Lower leg skin (tissue), 4 donors: ENCODE data around the gene ST3GAL5. TPM values are rescaled to one million over a fixed set of nuclear protein-coding genes. Genes with fewer than 3 reads are reported as not detected.

Experiments used
- DNase-seq, 2 donors: peaks; one replicate each; pipeline ENCODE4 v3.0.0-alpha.2; 2019; ENCODE audit warnings: low spot score in 2 of 2
- H3K4me3 ChIP-seq: fragments of 200-600 bp; sonication (generic); 2 replicates; pipeline ENCODE4 v1.5.1; 2017; ENCODE audit warnings: mild to moderate bottlenecking, low read depth; ENCODE audit not compliant: poor library complexity, severe bottlenecking
- POLR2A ChIP-seq, 2 donors: fragments of 450-650 bp; IDR thresholded peaks; one replicate each; pipeline ENCODE4 v1.6.1; 2016 to 2017; ENCODE audit warnings: antibody characterized with exemption in 2 of 2, mild to moderate bottlenecking in 1 of 2, moderate library complexity in 1 of 2
- WGBS, 2 donors: methylation state at CpG; one replicate each; pipeline ENCODE4 v1.1.5; 2018; 5-methylcytosine and 5-hydroxymethylcytosine counted together
- intact Hi-C: fragments of 100-400 bp; cut with DNase I; formaldehyde crosslinking; loops from one replicate; pipeline ENCODE4 v1.15.0; 2023; ENCODE audit warnings: low total_unique reads
- total RNA-seq, 4 donors: library from RNA; depleted of rRNA; stranded (reverse); fragments of >200 nt; gene quantifications; one replicate each; pipeline ENCODE4 v1.1.0, GENCODE V29; 2016
- TF ChIP-seq, protein P1 (sequence below), 3 donors: fragments of 450-650 bp; IDR thresholded peaks; one replicate each; pipeline ENCODE4 v1.5.1; 2016; ENCODE audit warnings: antibody characterized with exemption in 3 of 3, mild to moderate bottlenecking in 3 of 3, moderate library complexity in 2 of 3

ST3GAL5 gene
- total RNA-seq, 4 donors from 2014 or later = 6.9 to 8.6 (median 8.1) TPM

DNA sequence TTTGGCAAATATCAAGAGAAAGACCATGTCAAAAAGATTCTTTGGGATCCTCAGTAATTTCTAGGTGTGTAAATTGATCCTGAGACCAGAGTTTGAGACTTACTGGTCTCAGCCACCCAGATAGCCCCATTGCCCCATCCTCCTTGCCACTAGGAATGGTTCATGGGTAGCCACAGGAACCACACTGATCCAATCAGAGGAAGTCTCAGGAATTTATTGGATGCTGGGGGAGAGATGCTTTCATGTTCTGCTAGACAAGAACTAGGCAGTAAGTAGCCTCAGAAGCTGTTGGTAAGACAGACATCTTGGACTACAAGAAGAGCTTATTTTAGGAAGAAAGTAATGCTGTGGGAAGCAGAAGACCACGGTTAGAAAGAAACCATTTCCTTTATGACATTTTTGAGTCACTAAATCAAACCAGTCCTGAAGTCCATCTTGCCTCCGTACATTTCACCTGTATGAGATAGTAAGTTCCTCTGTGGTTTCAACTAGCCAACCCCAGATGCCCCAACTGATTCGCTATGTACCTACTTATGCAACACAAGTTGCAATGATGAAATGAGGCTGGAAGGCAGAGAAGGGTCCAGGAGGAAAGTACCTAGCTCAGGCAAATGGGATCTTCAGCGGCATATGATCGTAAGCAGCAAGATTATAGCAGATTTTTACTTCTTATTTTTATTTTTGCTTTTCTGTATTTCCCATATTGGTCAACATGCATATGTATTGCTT, 3.6 kb upstream of the ST3GAL5 start:
- no peak overlapping the region for H3K4me3 ChIP-seq
- DNase-seq = no peak
- TF ChIP-seq, protein P1, sequence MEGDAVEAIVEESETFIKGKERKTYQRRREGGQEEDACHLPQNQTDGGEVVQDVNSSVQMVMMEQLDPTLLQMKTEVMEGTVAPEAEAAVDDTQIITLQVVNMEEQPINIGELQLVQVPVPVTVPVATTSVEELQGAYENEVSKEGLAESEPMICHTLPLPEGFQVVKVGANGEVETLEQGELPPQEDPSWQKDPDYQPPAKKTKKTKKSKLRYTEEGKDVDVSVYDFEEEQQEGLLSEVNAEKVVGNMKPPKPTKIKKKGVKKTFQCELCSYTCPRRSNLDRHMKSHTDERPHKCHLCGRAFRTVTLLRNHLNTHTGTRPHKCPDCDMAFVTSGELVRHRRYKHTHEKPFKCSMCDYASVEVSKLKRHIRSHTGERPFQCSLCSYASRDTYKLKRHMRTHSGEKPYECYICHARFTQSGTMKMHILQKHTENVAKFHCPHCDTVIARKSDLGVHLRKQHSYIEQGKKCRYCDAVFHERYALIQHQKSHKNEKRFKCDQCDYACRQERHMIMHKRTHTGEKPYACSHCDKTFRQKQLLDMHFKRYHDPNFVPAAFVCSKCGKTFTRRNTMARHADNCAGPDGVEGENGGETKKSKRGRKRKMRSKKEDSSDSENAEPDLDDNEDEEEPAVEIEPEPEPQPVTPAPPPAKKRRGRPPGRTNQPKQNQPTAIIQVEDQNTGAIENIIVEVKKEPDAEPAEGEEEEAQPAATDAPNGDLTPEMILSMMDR (IDR thresholded peaks at IDR 0.05) = no peak
- TF ChIP-seq POLR2A (IDR thresholded peaks at IDR 0.05) = no peak
- 86 to 91% methylated on average over 5 of the region's 5 CpGs for WGBS, 2 donors
- intact Hi-C loops = no loop called here

DNA sequence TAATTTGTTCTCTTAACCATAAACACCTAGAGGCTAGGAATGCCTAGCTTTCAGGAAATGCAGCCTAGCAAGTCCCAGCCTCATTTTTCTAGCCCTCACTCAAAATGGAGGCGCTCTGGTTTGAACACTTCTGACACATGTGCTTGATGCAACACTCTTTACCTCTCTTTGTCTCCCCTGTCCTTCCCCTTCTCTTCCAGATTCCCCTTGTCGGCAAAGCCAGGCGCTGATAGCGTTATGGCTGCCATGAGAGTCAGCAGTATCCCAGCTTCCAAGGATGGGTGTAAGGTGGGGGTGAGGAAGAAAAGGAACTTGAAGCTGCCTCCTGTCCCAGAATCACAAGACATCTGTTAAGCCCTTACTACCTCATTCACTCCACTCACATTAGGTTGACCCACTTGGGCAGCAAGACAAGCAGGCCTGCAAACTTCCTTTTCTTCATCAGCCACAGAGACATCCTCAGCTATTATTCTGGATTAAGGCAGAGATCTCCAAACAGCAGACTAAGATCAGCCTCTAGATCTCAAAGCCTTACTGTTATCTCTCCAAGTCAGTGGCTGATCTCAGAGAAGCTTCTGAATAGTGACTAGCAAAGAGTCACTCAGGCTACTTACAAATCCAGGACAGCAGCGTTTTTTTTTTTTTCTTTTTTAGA, 1.9 kb upstream of the ST3GAL5 start:
- no peak for DNase-seq
- H3K4me3 ChIP-seq = no peak overlapping the region
- intact Hi-C loops = no loop called here
- 78 to 80% methylated on average over 5 of the region's 5 CpGs for WGBS, 2 donors
- no peak for TF ChIP-seq POLR2A (IDR thresholded peaks at IDR 0.05)
- TF ChIP-seq, protein P1 (IDR thresholded peaks at IDR 0.05) = no peak

DNA sequence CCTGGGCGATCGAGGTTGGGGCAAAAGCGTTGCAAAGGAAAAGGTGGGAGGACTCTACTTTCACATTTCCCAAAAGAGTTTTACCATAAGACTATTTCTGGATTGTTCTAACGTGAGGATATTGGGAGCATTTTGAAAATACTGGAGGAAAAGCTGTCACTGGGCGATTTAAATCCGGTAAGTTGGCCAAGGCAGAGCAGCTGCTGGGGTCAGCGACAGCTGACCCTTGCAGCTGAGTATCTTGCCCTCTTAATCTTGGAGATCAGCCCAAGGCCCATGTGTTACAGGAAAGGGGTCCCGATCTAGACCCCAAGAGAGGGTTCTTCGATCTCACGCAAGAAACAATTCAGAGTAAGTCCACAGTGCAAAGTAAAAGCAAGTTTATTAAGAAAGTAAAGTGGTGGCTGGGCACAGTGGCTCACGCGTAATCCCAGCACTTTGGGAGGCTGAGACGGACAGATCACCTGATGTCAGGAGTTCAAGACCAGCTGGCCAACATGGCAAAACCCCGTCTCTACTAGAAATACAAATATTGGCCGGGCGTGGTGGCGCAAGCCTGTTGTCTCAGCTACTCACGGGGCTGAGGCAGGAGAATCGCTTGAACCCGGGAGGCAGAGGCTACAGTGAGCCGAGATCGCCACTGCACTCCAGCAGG, 964 bp upstream of the ST3GAL5 start:
- 14 to 19% methylated on average over 22 of the region's 22 CpGs for WGBS, 2 donors
- peak overlapping the region; percentile 50 for H3K4me3 ChIP-seq
- peak; percentile 55 to 90 for DNase-seq
- TF ChIP-seq POLR2A (IDR thresholded peaks at IDR 0.05) = no peak
- TF ChIP-seq, protein P1 (IDR thresholded peaks at IDR 0.05) = no peak
- intact Hi-C loops = loop anchor here (5.0 kb wide), 1 partner anchor 188 kb away; no protein-coding TSS in a partner anchor

DNA sequence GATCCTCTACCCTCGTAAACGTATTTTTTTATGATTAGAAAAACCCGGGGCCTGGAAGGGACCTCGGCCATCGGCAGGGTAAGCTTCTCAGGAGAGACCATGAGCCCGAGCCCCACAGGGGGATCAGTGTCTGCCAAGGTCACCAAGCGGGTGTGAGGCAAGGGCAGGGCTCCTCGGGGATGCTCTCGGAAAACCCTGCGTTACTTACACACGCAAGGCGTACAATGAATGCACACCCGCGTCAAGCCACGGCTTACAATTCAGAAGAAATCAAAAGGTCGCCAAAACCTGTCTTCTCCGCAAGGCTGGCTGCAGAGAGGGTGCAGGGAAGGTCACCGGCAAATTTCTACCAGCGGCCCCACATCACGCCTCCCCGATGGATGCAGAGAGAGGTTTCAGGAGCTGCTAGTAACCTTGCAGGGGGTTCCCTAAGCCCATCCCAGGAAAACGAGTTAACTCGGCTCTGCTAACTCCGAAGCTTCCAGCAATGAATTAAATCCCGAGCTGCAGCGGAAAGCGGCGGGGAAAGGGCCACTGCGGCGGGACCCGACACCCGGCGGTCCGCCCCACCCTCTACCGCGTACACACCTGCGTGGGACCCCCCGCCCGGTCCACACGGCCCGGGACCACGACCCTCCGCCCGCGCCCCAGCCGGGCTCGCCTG, 638 bp downstream of the ST3GAL5 start:
- DNase-seq = peak; percentile 39 to 87
- 0 to 1% methylated on average over 27 to 28 of the region's 47 CpGs for WGBS, 2 donors
- TF ChIP-seq, protein P1 (IDR thresholded peaks at IDR 0.05) = no peak
- no peak for TF ChIP-seq POLR2A (IDR thresholded peaks at IDR 0.05)
- intact Hi-C loops = loop anchor here (5.0 kb wide), 1 partner anchor 189 kb away; no protein-coding TSS in a partner anchor
- peak overlapping the region; percentile 50 for H3K4me3 ChIP-seq

DNA sequence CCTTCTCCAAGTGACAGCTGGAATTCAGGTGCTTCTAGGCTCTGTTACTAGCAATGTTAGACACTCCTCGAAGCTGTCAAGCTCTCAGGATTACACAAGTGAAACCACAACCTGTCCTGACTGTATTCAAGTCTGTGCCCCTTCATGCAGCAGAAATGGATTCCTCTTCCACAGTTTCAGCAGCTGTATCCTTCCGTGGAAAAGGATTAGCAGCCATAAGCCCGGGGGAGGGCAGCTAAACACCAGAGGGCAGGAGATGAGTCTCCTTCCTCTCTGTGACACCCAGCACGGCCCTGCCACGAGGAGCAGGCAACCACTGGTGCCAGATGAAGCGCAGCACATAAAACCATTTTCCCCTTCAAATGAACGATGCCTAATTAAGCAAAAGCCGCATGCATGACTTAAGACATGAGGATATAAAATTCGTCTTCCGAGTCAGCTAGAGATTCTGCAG, 1.2 kb downstream of the ST3GAL5 start:
- 2 to 3% methylated on average over 10 of the region's 10 CpGs for whole genome bisulfite sequencing, 2 donors
- TF ChIP-seq POLR2A (IDR thresholded peaks at IDR 0.05) = no peak
- TF ChIP-seq, protein P1 (IDR thresholded peaks at IDR 0.05) = no peak
- H3K4me3 ChIP-seq = peak overlapping the region; percentile 50
- DNase-seq = peak; percentile 66 to 91
- intact Hi-C loops = loop anchor here (5.0 kb wide), 1 partner anchor 190 kb away; no protein-coding TSS in a partner anchor
